Endothelial cell of umbilical vein (primary cell): Measurements from ENCODE around the gene PLD2. TPM values are rescaled to one million over a fixed set of nuclear protein-coding genes. Genes with fewer than 3 reads are reported as not detected.

Experiments used
- BruUV-seq: library from RNA; stranded (reverse); fragments of 400-500 nt; replicated peaks from 2 replicates; lab custom pipeline; 2021; lab: Mats Ljungman, UMichigan
- CTCF ChIA-PET: fragments of 300-600, 350-600 bp; sonication (Branson Sonifier 250); formaldehyde crosslinking; loops from one replicate; lab custom pipeline; 2021; ENCODE audit warnings: antibody characterized with exemption, inconsistent platforms; lab: Charles Lee
- POLR2A ChIA-PET: fragments of 300-600, 350-600 bp; sonication (Branson Sonifier 250); formaldehyde crosslinking; loops from one replicate; lab custom pipeline; 2021; ENCODE audit warnings: antibody characterized with exemption, inconsistent platforms; lab: Charles Lee
- DNase-seq: peaks from one replicate; pipeline ENCODE4 v3.0.0-alpha.2; 2011; ENCODE audit warnings: low read depth, low spot score
- FAIRE-seq: peaks from 2 replicates; lab custom pipeline; 2011; peaks lifted over from hg19 to GRCh38; lab: Jason Lieb, UNC
- H2AFZ ChIP-seq: 2 replicates; pipeline ENCODE4 v1.6.0; 2012; ENCODE audit warnings: low read depth, low read length, control low read depth, inconsistent platforms
- H3K27ac ChIP-seq: 2 replicates; pipeline ENCODE4 v1.5.1; 2011; ENCODE audit warnings: low read depth, mild to moderate bottlenecking, control low read depth, low read length, moderate library complexity; ENCODE audit not compliant: insufficient read depth
- H3K27me3 ChIP-seq, 2 experiments: 2 replicates each; pipeline versions ENCODE4 v1.6.0 to v1.6.1; 2011; ENCODE audit warnings: low read length in 2 of 2, mixed read lengths in 1 of 2; ENCODE audit not compliant: control insufficient read depth in 2 of 2, insufficient read depth in 2 of 2
- H3K36me3 ChIP-seq, 2 experiments: 2 replicates in 1 of 2; 3 replicates in 1 of 2; pipeline ENCODE4 v1.5.1; 2011; ENCODE audit warnings: low read length in 2 of 2, mild to moderate bottlenecking in 1 of 2, moderate library complexity in 1 of 2; ENCODE audit not compliant: control insufficient read depth in 2 of 2, insufficient read depth in 2 of 2; ENCODE audit errors: extremely low read depth in 1 of 2
- H3K4me1 ChIP-seq: 3 replicates; pipeline ENCODE4 v1.5.1; 2011; ENCODE audit warnings: mild to moderate bottlenecking, low read length; ENCODE audit not compliant: control insufficient read depth, insufficient read depth; ENCODE audit errors: extremely low read depth
- H3K4me2 ChIP-seq: 2 replicates; pipeline ENCODE4 v1.6.1; 2011; ENCODE audit warnings: low read length, control low read depth, mixed read lengths; ENCODE audit not compliant: insufficient read depth
- H3K4me3 ChIP-seq, 3 experiments: fragments of 200-600 bp in 1 of 3; sonication (generic), shearing (Covaris generic) in 1 of 3; replicated peaks in 1 of 3; 2 replicates each; pipeline ENCODE4 v1.5.1; 2011 to 2016; ENCODE audit warnings: control low read depth in 3 of 3, low read length in 3 of 3, mild to moderate bottlenecking in 2 of 3, inconsistent platforms in 1 of 3, low read depth in 1 of 3, moderate library complexity in 1 of 3; ENCODE audit not compliant: insufficient read depth in 1 of 3
- H3K79me2 ChIP-seq: 2 replicates; pipeline ENCODE4 v1.6.0; 2012; ENCODE audit warnings: low read length, inconsistent platforms; ENCODE audit not compliant: control insufficient read depth, insufficient read depth
- H3K9ac ChIP-seq: replicated peaks from 2 replicates; pipeline ENCODE3; 2011; ENCODE audit warnings: low read length, control low read depth; ENCODE audit not compliant: insufficient read depth; ENCODE audit errors: extremely low read depth
- H3K9me1 ChIP-seq: replicated peaks from 3 replicates; pipeline ENCODE4 v1.6.0; 2011; ENCODE audit warnings: mild to moderate bottlenecking, low read length; ENCODE audit not compliant: control insufficient read depth, insufficient read depth; ENCODE audit errors: extremely low read depth
- H3K9me3 ChIP-seq: replicated peaks from 2 replicates; pipeline ENCODE4 v1.5.1; 2012; ENCODE audit warnings: low read length, inconsistent platforms; ENCODE audit not compliant: control insufficient read depth, insufficient read depth
- H4K20me1 ChIP-seq: replicated peaks from 2 replicates; pipeline ENCODE3; 2011; ENCODE audit warnings: mild to moderate bottlenecking, low read length; ENCODE audit not compliant: control insufficient read depth, insufficient read depth; ENCODE audit errors: extremely low read depth
- CTCF ChIP-seq, 2 donors: IDR thresholded peaks; 1 replicate in 1 of 2; 2 replicates in 1 of 2; pipeline ENCODE4 v1.5.1; 2011; ENCODE audit warnings: low read length in 2 of 2, mild to moderate bottlenecking in 2 of 2, moderate library complexity in 2 of 2, control low read depth in 1 of 2, inconsistent platforms in 1 of 2, low read depth in 1 of 2; ENCODE audit not compliant: insufficient read depth in 1 of 2; ENCODE audit errors: extremely low read depth in 1 of 2
- EZH2 ChIP-seq: IDR thresholded peaks from 2 replicates; pipeline ENCODE4 v1.6.1; 2012; ENCODE audit warnings: borderline replicate concordance, low read depth, mild to moderate bottlenecking, moderate library complexity, low read length, inconsistent platforms; ENCODE audit not compliant: severe bottlenecking
- FOS ChIP-seq: IDR thresholded peaks from 2 replicates; pipeline ENCODE4 v1.6.1; 2011; ENCODE audit warnings: mild to moderate bottlenecking, low read length, moderate library complexity, borderline replicate concordance; ENCODE audit not compliant: insufficient read depth
- GATA2 ChIP-seq: IDR thresholded peaks from 2 replicates; pipeline ENCODE4 v1.7.0; 2011; ENCODE audit warnings: low read depth, mild to moderate bottlenecking, moderate library complexity, mixed read lengths, low read length; ENCODE audit not compliant: insufficient read length, insufficient read depth
- JUN ChIP-seq: IDR thresholded peaks from 2 replicates; pipeline ENCODE4 v1.6.1; 2011; ENCODE audit warnings: borderline replicate concordance, low read depth; ENCODE audit not compliant: insufficient read length, insufficient read depth
- MYC ChIP-seq: IDR thresholded peaks from one replicate; pipeline ENCODE4 v1.6.1; 2011; ENCODE audit warnings: mild to moderate bottlenecking, low read depth, low read length
- POLR2A ChIP-seq: IDR thresholded peaks from 2 replicates; pipeline ENCODE4 v1.6.1; 2012; ENCODE audit warnings: low read depth, mild to moderate bottlenecking, control low read depth, low read length
- POLR2AphosphoS5 ChIP-seq: IDR thresholded peaks from 2 replicates; pipeline ENCODE4 v1.6.1; 2012; ENCODE audit warnings: low read depth, mild to moderate bottlenecking, control low read depth, low read length, moderate library complexity; ENCODE audit not compliant: insufficient read depth
- dilution Hi-C: fragments of 300-500 bp; cut with MboI; formaldehyde crosslinking; loops from one replicate; pipeline ENCODE4 v1.15.0; 2019; ENCODE audit warnings: low sequenced_read_pairs; ENCODE audit not compliant: extremely low pct_ligation_motif_present
- intact Hi-C: fragments of 100-400 bp; cut with micrococcal nuclease; formaldehyde crosslinking; loops from one replicate; pipeline ENCODE4 v1.10.0; 2022
- polyA plus RNA-seq, 4 experiments: library from polyadenylated mRNA; depleted of rRNA in 3 of 4; stranded (reverse) in 3 of 4; unstranded in 1 of 4; fragments of >200 nt; gene quantifications; 2 replicates each; pipeline versions ENCODE4 v1.2.1 to v1.2.3, GENCODE V29; 2011 to 2012; ENCODE audit warnings: missing spikeins in 1 of 4
- total RNA-seq: library from RNA; stranded (reverse); gene quantifications from 2 replicates; pipeline ENCODE4 v1.2.3, GENCODE V29; 2021
- TF ChIP-seq, protein P1 (sequence below): IDR thresholded peaks from 2 replicates; pipeline ENCODE4 v1.6.1; 2011; ENCODE audit not compliant: insufficient read depth, insufficient read length

PLD2 gene
- total and polyA plus RNA-seq, 2 donors (not counting 3 experiments of a cell fraction or from before 2014, with no cell fraction given): 52.3 to 54.7 TPM

- Histone ChIP-seq H3K4me3 (no peak overlapping the region), H3K4me2 (no peak overlapping the region), H3K79me2 (no peaks in the 10 kb centered on the region), H3K27ac (no peak overlapping the region), H3K9me1 (no peaks in the 10 kb centered on the region), H2AFZ (no peak overlapping the region), H3K9ac (no peak overlapping the region), H3K4me1 (no peaks in the 10 kb centered on the region), H3K9me3 (no peaks in the 10 kb centered on the region), H4K20me1 (no peaks in the 10 kb centered on the region), H3K36me3 (no peaks in the 10 kb centered on the region), H3K27me3 (peaks cover 3 to 6% of the 10 kb centered on the region in 2 experiments)
- FAIRE-seq (no peak), DNase-seq (no peak)
- no TSS peak for BruUV-seq
- POLR2A ChIA-PET: no interaction called here
- TF ChIP-seq MYC: no peak
- no peak for TF ChIP-seq POLR2A
- TF ChIP-seq, protein P1, sequence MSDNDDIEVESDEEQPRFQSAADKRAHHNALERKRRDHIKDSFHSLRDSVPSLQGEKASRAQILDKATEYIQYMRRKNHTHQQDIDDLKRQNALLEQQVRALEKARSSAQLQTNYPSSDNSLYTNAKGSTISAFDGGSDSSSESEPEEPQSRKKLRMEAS: no peak
- TF ChIP-seq POLR2AphosphoS5: no peak
- no peak for TF ChIP-seq FOS
- TF ChIP-seq JUN: no peak
- TF ChIP-seq CTCF (IDR thresholded peaks at IDR 0.05; ENCODE audit: extremely low read depth in 1 of 2, insufficient read depth in 1 of 2, low read depth in 1 of 2, low read length in 2 of 2): no peak
- TF ChIP-seq EZH2: no peak
- TF ChIP-seq GATA2: no peak
- intact Hi-C loops: no loop called here
- dilution Hi-C loops: no loop called here
- CTCF ChIA-PET: interaction anchor here (1.2 to 2.7 kb wide), 2 partner anchors 7 to 9 kb away, joined by 4 to 9 read pairs; no protein-coding TSS in a partner anchor
Measured at GRCh38 chr17:4772235-4772613, 34.7 kb upstream of the PLD2 start.
